ENCODE measurements around the gene BCL2L11. TPM values are rescaled to one million over a fixed set of nuclear protein-coding genes. Genes with fewer than 3 reads are reported as not detected.

Gene BCL2L11
- total RNA-seq, 2 experiments from 2014 or later = 11.1 to 11.2 TPM

- H3K4me1 Mint-ChIP-seq = peaks cover 12% of the 10 kb centered on the region
- H3K9me3 Mint-ChIP-seq = no peaks in the 10 kb centered on the region
- ChIA-PET POLR2A (no interaction called here), CTCF (interaction anchor here (1.0 kb wide), 1 partner anchor 10 kb away, joined by 4 read pairs; no protein-coding TSS in a partner anchor)
- no peak overlapping the region for H3K4me3 Mint-ChIP-seq
- H3K27ac Mint-ChIP-seq = no peak overlapping the region
- DNase-seq = no peak
- peaks cover 16% of the 10 kb centered on the region for H3K36me3 Mint-ChIP-seq (ENCODE audit: low read depth)
- H3K27me3 Mint-ChIP-seq = peaks cover under 1% of the 10 kb centered on the region
Observed at GRCh38 chr2:111139637-111140317, 19.1 kb downstream of the BCL2L11 start.

GRCh38 chr2:111140815-111141214, 20.1 kb downstream of the BCL2L11 start:
- DNase-seq = no peak
- ChIA-PET POLR2A (no interaction called here), CTCF (interaction anchor here (1.0 kb wide), 1 partner anchor 9 kb away, joined by 4 read pairs; no protein-coding TSS in a partner anchor)
- Mint-ChIP-seq H3K27me3 (peaks cover 3% of the 10 kb centered on the region), H3K4me3 (no peak overlapping the region), H3K4me1 (peaks cover 17% of the 10 kb centered on the region), H3K36me3 (ENCODE audit: low read depth) (peaks cover 16% of the 10 kb centered on the region), H3K9me3 (no peaks in the 10 kb centered on the region), H3K27ac (no peak overlapping the region)

GRCh38 chr2:111142101-111142500, 21.4 kb downstream of the BCL2L11 start:
- no peak overlapping the region for H3K27ac Mint-ChIP-seq

GRCh38 chr2:111143107-111143842, 22.6 kb downstream of the BCL2L11 start:
- Mint-ChIP-seq H3K36me3 (ENCODE audit: low read depth) (peaks cover 13% of the 10 kb centered on the region), H3K4me3 (no peak overlapping the region), H3K9me3 (no peaks in the 10 kb centered on the region), H3K27ac (no peak overlapping the region), H3K4me1 (peaks cover 20% of the 10 kb centered on the region), H3K27me3 (peaks cover 3% of the 10 kb centered on the region)
- DNase-seq = no peak
- ChIA-PET CTCF (interaction anchor here (0.7 to 2.2 kb wide), 2 partner anchors 15 to 376 kb away, joined by 3 to 5 read pairs; no protein-coding TSS in a partner anchor), POLR2A (no interaction called here)

More at GRCh38 chr2:111142101-111142500, 21.4 kb downstream of the BCL2L11 start:
- Mint-ChIP-seq H3K4me1 (peaks cover 17% of the 10 kb centered on the region), H3K4me3 (no peak overlapping the region), H3K27me3 (peaks cover 3% of the 10 kb centered on the region), H3K36me3 (ENCODE audit: low read depth) (peaks cover 13% of the 10 kb centered on the region), H3K9me3 (no peaks in the 10 kb centered on the region)
- ChIA-PET POLR2A (no interaction called here), CTCF (no interaction called here)
- DNase-seq = no peak

GRCh38 chr2:111143843-111144198, 23.1 kb downstream of the BCL2L11 start:
- Mint-ChIP-seq H3K36me3 (ENCODE audit: low read depth) (peaks cover 13% of the 10 kb centered on the region), H3K27me3 (peaks cover 3% of the 10 kb centered on the region), H3K4me1 (peaks cover 20% of the 10 kb centered on the region), H3K9me3 (no peaks in the 10 kb centered on the region), H3K4me3 (no peak overlapping the region), H3K27ac (no peak overlapping the region)
- ChIA-PET POLR2A (no interaction called here), CTCF (interaction anchor here (0.7 to 2.2 kb wide), 2 partner anchors 14 to 376 kb away, joined by 3 to 5 read pairs; no protein-coding TSS in a partner anchor)
- DNase-seq = no peak

- Mint-ChIP-seq H3K4me1 (peaks cover 20% of the 10 kb centered on the region), H3K4me3 (no peak overlapping the region), H3K9me3 (no peaks in the 10 kb centered on the region), H3K36me3 (ENCODE audit: low read depth) (peaks cover 10% of the 10 kb centered on the region), H3K27ac (no peak overlapping the region), H3K27me3 (peaks cover 3% of the 10 kb centered on the region)
- no peak for DNase-seq
- ChIA-PET POLR2A (no interaction called here), CTCF (interaction anchor here (2.2 kb wide), 1 partner anchor 13 kb away, joined by 5 read pairs; no protein-coding TSS in a partner anchor)
Observed at GRCh38 chr2:111145103-111145760, 24.5 kb downstream of the BCL2L11 start.

GRCh38 chr2:111145951-111146350, 25.2 kb downstream of the BCL2L11 start:
- Mint-ChIP-seq H3K4me1 (peaks cover 20% of the 10 kb centered on the region), H3K36me3 (ENCODE audit: low read depth) (peaks cover 9% of the 10 kb centered on the region), H3K9me3 (no peaks in the 10 kb centered on the region), H3K27me3 (peaks cover 3% of the 10 kb centered on the region), H3K27ac (no peak overlapping the region), H3K4me3 (no peak overlapping the region)
- ChIA-PET POLR2A (no interaction called here), CTCF (no interaction called here)
- DNase-seq = no peak

- POLR2A ChIA-PET = no interaction called here
- H3K36me3 Mint-ChIP-seq (ENCODE audit: low read depth) = peaks cover 19% of the 10 kb centered on the region
- no peak for DNase-seq
- H3K9me3 Mint-ChIP-seq = no peaks in the 10 kb centered on the region
- H3K27me3 Mint-ChIP-seq = peaks cover 3% of the 10 kb centered on the region
- H3K4me3 Mint-ChIP-seq = no peak overlapping the region
- H3K27ac Mint-ChIP-seq = no peak overlapping the region
- CTCF ChIA-PET = interaction anchor here (1.1 kb wide), 1 partner anchor 42 kb away, joined by 3 read pairs; no protein-coding TSS in a partner anchor
- peaks cover 9% of the 10 kb centered on the region for H3K4me1 Mint-ChIP-seq
Observed at GRCh38 chr2:111148225-111148873, 27.6 kb downstream of the BCL2L11 start.

GRCh38 chr2:111148925-111149324, 28.2 kb downstream of the BCL2L11 start:
- Mint-ChIP-seq H3K36me3 (ENCODE audit: low read depth) (peaks cover 21% of the 10 kb centered on the region), H3K4me1 (peaks cover 9% of the 10 kb centered on the region), H3K4me3 (no peak overlapping the region), H3K27me3 (peaks cover 3% of the 10 kb centered on the region), H3K27ac (no peak overlapping the region), H3K9me3 (no peaks in the 10 kb centered on the region)
- ChIA-PET POLR2A (no interaction called here), CTCF (interaction anchor here (1.1 kb wide), 1 partner anchor 9 kb away, joined by 4 read pairs; no protein-coding TSS in a partner anchor)
- no peak for DNase-seq

- Mint-ChIP-seq H3K36me3 (ENCODE audit: low read depth) (peaks cover 19% of the 10 kb centered on the region), H3K4me3 (no peak overlapping the region), H3K4me1 (peaks cover 6% of the 10 kb centered on the region), H3K27me3 (peaks cover under 1% of the 10 kb centered on the region), H3K27ac (no peak overlapping the region), H3K9me3 (no peaks in the 10 kb centered on the region)
- ChIA-PET POLR2A (no interaction called here), CTCF (interaction anchor here (0.9 to 1.1 kb wide), 2 partner anchors 10 to 12 kb away, joined by 3 to 4 read pairs; no protein-coding TSS in a partner anchor)
- DNase-seq = no peak
Observed at GRCh38 chr2:111149882-111150455, 29.3 kb downstream of the BCL2L11 start.

GRCh38 chr2:111154758-111155157, 34.0 kb downstream of the BCL2L11 start:
- Mint-ChIP-seq H3K27ac (no peak overlapping the region), H3K4me3 (no peak overlapping the region), H3K4me1 (peaks cover 19% of the 10 kb centered on the region), H3K36me3 (ENCODE audit: low read depth) (peaks cover 26% of the 10 kb centered on the region), H3K9me3 (no peaks in the 10 kb centered on the region), H3K27me3 (no peaks in the 10 kb centered on the region)
- POLR2A ChIA-PET = no interaction called here
- no peak for DNase-seq
- CTCF ChIA-PET = interaction anchor here (1.0 kb wide), 1 partner anchor 27 kb away, joined by 3 read pairs; no protein-coding TSS in a partner anchor

- ChIA-PET POLR2A (no interaction called here), CTCF (interaction anchor here (1.0 kb wide), 2 partner anchors 17 to 28 kb away, joined by 3 read pairs; no protein-coding TSS in a partner anchor)
- Mint-ChIP-seq H3K27me3 (no peaks in the 10 kb centered on the region), H3K36me3 (ENCODE audit: low read depth) (peaks cover 22% of the 10 kb centered on the region), H3K4me1 (peaks cover 25% of the 10 kb centered on the region), H3K27ac (no peak overlapping the region), H3K9me3 (no peaks in the 10 kb centered on the region), H3K4me3 (no peak overlapping the region)
- no peak for DNase-seq
Observed at GRCh38 chr2:111155610-111156009, 34.9 kb downstream of the BCL2L11 start.
